Trophoblast cell (in vitro differentiated cells and primary cell): ENCODE results near the gene LACRT.
"Not testable (repeated sequence)": the region's sequence is repeated elsewhere in the genome, so short reads cannot be mapped to it uniquely, and the experiment has no call there.

Source experiments
- DNase-seq, 2 donors: peaks; one replicate each; pipeline ENCODE4 v3.0.0-alpha.2; 2016
- H2AFZ ChIP-seq: 2 replicates; pipeline ENCODE4 v1.6.1; 2013; ENCODE audit warnings: low read length, moderate library complexity, mild to moderate bottlenecking; ENCODE audit not compliant: insufficient read depth, poor library complexity
- H2AK5ac ChIP-seq: 2 replicates; pipeline ENCODE4 v1.6.1; 2013; ENCODE audit warnings: mild to moderate bottlenecking, low read length
- H2BK120ac ChIP-seq: 2 replicates; pipeline ENCODE4 v1.6.1; 2013; ENCODE audit warnings: low read length, mild to moderate bottlenecking, moderate library complexity; ENCODE audit not compliant: insufficient read depth, poor library complexity
- H2BK12ac ChIP-seq: 2 replicates; pipeline ENCODE4 v1.6.1; 2013; ENCODE audit warnings: mild to moderate bottlenecking, low read length, moderate library complexity
- H2BK5ac ChIP-seq: 2 replicates; pipeline ENCODE4 v1.6.1; 2013; ENCODE audit warnings: low read length, low read depth, moderate library complexity, mild to moderate bottlenecking; ENCODE audit not compliant: poor library complexity
- H3K14ac ChIP-seq: 2 replicates; pipeline ENCODE4 v1.6.1; 2013; ENCODE audit warnings: mild to moderate bottlenecking, low read length
- H3K18ac ChIP-seq: 2 replicates; pipeline ENCODE4 v1.6.1; 2013; ENCODE audit warnings: mild to moderate bottlenecking, low read length
- H3K23ac ChIP-seq: 2 replicates; pipeline ENCODE4 v1.6.1; 2013; ENCODE audit warnings: low read length
- H3K27ac ChIP-seq: 2 replicates; pipeline ENCODE4 v1.5.1; 2013; ENCODE audit warnings: low read depth, mild to moderate bottlenecking, inconsistent platforms, low read length, moderate library complexity
- H3K27me3 ChIP-seq: 2 replicates; pipeline ENCODE4 v1.6.1; 2013; ENCODE audit warnings: inconsistent platforms, mild to moderate bottlenecking, low read length, moderate library complexity; ENCODE audit not compliant: insufficient read depth
- H3K36me3 ChIP-seq, 2 experiments: 1 replicate in 1 of 2; 2 replicates in 1 of 2; pipeline ENCODE4 v1.6.1; 2013; ENCODE audit warnings: low read length in 2 of 2, mild to moderate bottlenecking in 2 of 2, moderate library complexity in 1 of 2; ENCODE audit not compliant: insufficient read depth in 2 of 2, control insufficient read depth in 1 of 2
- H3K4ac ChIP-seq: 2 replicates; pipeline ENCODE4 v1.6.1; 2013; ENCODE audit warnings: low read depth, mild to moderate bottlenecking, low read length, moderate library complexity
- H3K4me1 ChIP-seq, 2 experiments: 1 replicate in 1 of 2; 2 replicates in 1 of 2; pipeline ENCODE4 v1.6.1; 2013; ENCODE audit warnings: low read length in 2 of 2, mild to moderate bottlenecking in 2 of 2, moderate library complexity in 1 of 2; ENCODE audit not compliant: insufficient read depth in 2 of 2, control insufficient read depth in 1 of 2
- H3K4me2 ChIP-seq: 2 replicates; pipeline ENCODE4 v1.6.1; 2013; ENCODE audit warnings: inconsistent platforms, mild to moderate bottlenecking, low read length, moderate library complexity
- H3K4me3 ChIP-seq: 2 replicates; pipeline ENCODE4 v1.5.1; 2013; ENCODE audit warnings: mild to moderate bottlenecking, low read depth, low read length, inconsistent platforms
- H3K79me1 ChIP-seq: one replicate; pipeline ENCODE4 v1.6.1; 2013; ENCODE audit warnings: low read length
- H3K79me2 ChIP-seq: 2 replicates; pipeline ENCODE4 v1.6.1; 2013; ENCODE audit warnings: low read length, mild to moderate bottlenecking; ENCODE audit not compliant: control insufficient read depth, insufficient read depth, poor library complexity
- H3K9ac ChIP-seq: 2 replicates; pipeline ENCODE4 v1.6.1; 2013; ENCODE audit warnings: mild to moderate bottlenecking, low read length
- H3K9me3 ChIP-seq: 2 replicates; pipeline ENCODE4 v1.6.1; 2013; ENCODE audit warnings: low read depth, mild to moderate bottlenecking, control low read depth, inconsistent platforms, low read length; ENCODE audit not compliant: insufficient read depth
- H4K12ac ChIP-seq: 2 replicates; pipeline ENCODE4 v1.6.1; 2013; ENCODE audit warnings: low read depth, mild to moderate bottlenecking, low read length, moderate library complexity
- H4K8ac ChIP-seq: 2 replicates; pipeline ENCODE4 v1.6.1; 2013; ENCODE audit warnings: low read depth, mild to moderate bottlenecking, low read length, moderate library complexity
- H4K91ac ChIP-seq: one replicate; pipeline ENCODE4 v1.6.1; 2013; ENCODE audit warnings: low read depth, mild to moderate bottlenecking, low read length, moderate library complexity
- WGBS: extraction: QIAGEN DNeasy Blood & Tissue Kit; methylation state at CpG from one replicate; pipeline ENCODE4 v1.1.7; 2013; ENCODE audit warnings: missing lambda C conversion rate; ENCODE audit not compliant: insufficient read length, insufficient coverage; ENCODE audit errors: extremely low coverage; 5-methylcytosine and 5-hydroxymethylcytosine counted together

LACRT gene

GRCh38 chr12:54678131-54678530 is 43.4 kb upstream of the LACRT start:
- no peak overlapping the region for H2AFZ ChIP-seq
- H2AK5ac ChIP-seq: no peak overlapping the region
- H3K36me3 ChIP-seq: no peaks in the 10 kb centered on the region
- no peak overlapping the region for H3K9ac ChIP-seq
- no CpG with 5 or more reads among the region's 5 CpGs for WGBS
- no peak overlapping the region for H3K23ac ChIP-seq
- no peaks in the 10 kb centered on the region for H3K27me3 ChIP-seq
- no peaks in the 10 kb centered on the region for H3K79me2 ChIP-seq
- no peak overlapping the region for H3K27ac ChIP-seq
- no peak overlapping the region for H4K91ac ChIP-seq
- no peak overlapping the region for H2BK120ac ChIP-seq
- no peaks in the 10 kb centered on the region for H3K79me1 ChIP-seq
- no peak overlapping the region for H4K8ac ChIP-seq
- no peak overlapping the region for H3K4ac ChIP-seq
- H3K14ac ChIP-seq: no peak overlapping the region
- no peak overlapping the region for H4K12ac ChIP-seq
- no peak for DNase-seq
- no peak overlapping the region for H3K4me2 ChIP-seq
- H2BK5ac ChIP-seq: no peak overlapping the region
- H3K4me3 ChIP-seq: no peak overlapping the region
- no peaks in the 10 kb centered on the region for H3K9me3 ChIP-seq
- H3K18ac ChIP-seq: no peak overlapping the region
- no peak overlapping the region for H2BK12ac ChIP-seq
- H3K4me1 ChIP-seq: no peaks in the 10 kb centered on the region

GRCh38 chr12:54667945-54668344 is 33.2 kb upstream of the LACRT start:
- Histone ChIP-seq H3K36me3 (no peaks in the 10 kb centered on the region), H2BK12ac (no peak overlapping the region), H2AFZ (no peak overlapping the region), H3K14ac (no peak overlapping the region), H2BK5ac (no peak overlapping the region), H3K27me3 (no peaks in the 10 kb centered on the region), H3K18ac (no peak overlapping the region), H3K79me2 (no peaks in the 10 kb centered on the region), H3K27ac (no peak overlapping the region), H3K4ac (no peak overlapping the region), H3K9ac (no peak overlapping the region), H3K9me3 (no peaks in the 10 kb centered on the region), H2AK5ac (no peak overlapping the region), H4K8ac (no peak overlapping the region), H3K4me2 (no peak overlapping the region), H2BK120ac (no peak overlapping the region), H4K91ac (no peak overlapping the region), H4K12ac (no peak overlapping the region), H3K79me1 (no peaks in the 10 kb centered on the region), H3K23ac (no peak overlapping the region), H3K4me3 (no peak overlapping the region), H3K4me1 (no peaks in the 10 kb centered on the region)
- no peak for DNase-seq
- WGBS: no CpG with 5 or more reads among the region's 5 CpGs

- Histone ChIP-seq H3K4me2 (no peak overlapping the region), H3K36me3 (no peaks in the 10 kb centered on the region), H4K8ac (no peak overlapping the region), H3K14ac (no peak overlapping the region), H3K23ac (no peak overlapping the region), H3K79me2 (no peaks in the 10 kb centered on the region), H3K79me1 (no peaks in the 10 kb centered on the region), H3K9me3 (no peaks in the 10 kb centered on the region), H3K27me3 (no peaks in the 10 kb centered on the region), H2BK12ac (no peak overlapping the region), H4K91ac (no peak overlapping the region), H2AK5ac (no peak overlapping the region), H2BK120ac (no peak overlapping the region), H3K9ac (no peak overlapping the region), H3K4me3 (no peak overlapping the region), H4K12ac (no peak overlapping the region), H3K4ac (no peak overlapping the region), H3K18ac (no peak overlapping the region), H2AFZ (no peak overlapping the region), H3K4me1 (no peaks in the 10 kb centered on the region), H2BK5ac (no peak overlapping the region), H3K27ac (no peak overlapping the region)
- no peak for DNase-seq
- WGBS: no CpG with 5 or more reads among the region's 3 CpGs
Observed at GRCh38 chr12:54666008-54666407, 31.3 kb upstream of the LACRT start.

- H2AFZ ChIP-seq, H2AK5ac ChIP-seq, H3K9me3 ChIP-seq, H3K27me3 ChIP-seq, H3K18ac ChIP-seq, H4K8ac ChIP-seq, H3K4ac ChIP-seq, H3K14ac ChIP-seq, H4K91ac ChIP-seq, H3K23ac ChIP-seq, H3K4me1 ChIP-seq, H3K79me2 ChIP-seq, H3K36me3 ChIP-seq, H3K4me2 ChIP-seq, H3K4me3 ChIP-seq, H3K9ac ChIP-seq, H2BK12ac ChIP-seq, H2BK5ac ChIP-seq, H3K27ac ChIP-seq, H3K79me1 ChIP-seq, H4K12ac ChIP-seq, H2BK120ac ChIP-seq, DNase-seq: not testable (repeated sequence)
- no CpG with 5 or more reads among the region's 3 CpGs for WGBS
Observed at GRCh38 chr12:54665022-54665635, 30.4 kb upstream of the LACRT start.
